ENCODE measurements around the gene CD83. TPM values are rescaled to one million over a fixed set of nuclear protein-coding genes. Genes with fewer than 3 reads are reported as not detected.

The CD83 gene
- total RNA-seq, 2 donors from 2014 or later: 19.9 to 26.6 TPM

DNA sequence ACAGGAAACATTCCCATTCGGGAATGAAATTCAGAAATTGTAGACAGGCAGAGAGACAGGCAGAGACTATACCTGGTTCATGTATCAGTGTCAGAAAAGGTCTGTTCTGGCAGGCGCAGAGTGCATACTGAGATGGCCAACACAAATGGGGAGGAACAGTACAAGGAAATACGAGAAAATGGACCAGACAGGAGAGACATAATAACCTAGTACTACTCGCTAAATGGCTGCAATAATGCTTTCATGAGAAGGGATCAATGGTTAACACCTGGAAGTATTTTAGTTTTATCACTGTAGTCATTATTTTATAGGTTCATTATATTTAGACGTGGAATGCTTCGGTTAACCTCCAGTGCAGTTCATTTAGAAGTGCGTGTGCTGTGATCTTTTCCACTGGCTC, 58.9 kb downstream of the CD83 start:
- Mint-ChIP-seq H3K4me3 (no peak overlapping the region), H3K4me1 (ENCODE audit: low read depth) (peaks cover 20% of the 10 kb centered on the region), H3K36me3 (ENCODE audit: insufficient read depth in 2 of 2) (peaks cover 0 to 6% of the 10 kb centered on the region in 2 donors), H3K9me3 (no peaks in the 10 kb centered on the region), H3K27me3 (ENCODE audit: low read depth) (peaks cover 2% of the 10 kb centered on the region), H3K27ac (no peak overlapping the region)
- DNase-seq (no peak), ATAC-seq (replicated peaks in 1 of 2) (no peak)

DNA sequence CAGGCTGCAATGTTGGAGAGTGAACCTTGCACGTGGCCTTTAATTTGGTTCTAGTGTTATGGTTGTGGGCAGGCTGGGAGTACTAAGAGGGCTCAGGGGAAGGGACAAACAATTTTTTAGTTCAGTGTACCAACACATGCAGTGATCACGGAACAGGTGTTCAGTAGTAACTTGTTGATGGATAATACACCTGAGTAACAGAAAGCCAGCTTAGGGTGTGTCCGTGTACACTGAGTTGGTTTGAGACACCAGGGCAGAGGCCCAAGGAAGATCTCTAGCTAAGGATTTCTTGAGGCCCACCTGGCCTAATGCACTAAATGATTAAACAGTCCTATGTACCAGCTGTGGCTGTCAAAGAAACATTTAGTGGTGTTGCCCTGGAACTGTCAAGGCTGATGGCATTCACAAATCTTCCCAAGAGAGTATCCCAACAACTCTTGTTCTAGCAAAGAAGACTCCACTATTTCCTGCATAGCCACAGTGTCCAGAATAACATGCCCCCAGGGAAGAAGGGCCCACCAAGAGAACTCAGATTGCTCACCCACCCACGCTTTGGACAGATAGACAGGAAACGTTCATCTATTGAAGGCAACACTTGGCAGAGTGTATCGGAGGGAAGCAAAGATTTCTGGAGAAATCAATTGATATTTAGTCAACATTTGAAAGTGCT, 60.0 kb downstream of the CD83 start:
- Mint-ChIP-seq H3K4me3 (no peak overlapping the region), H3K27me3 (ENCODE audit: low read depth) (peaks cover 7% of the 10 kb centered on the region), H3K4me1 (ENCODE audit: low read depth) (peaks cover 20% of the 10 kb centered on the region), H3K9me3 (no peaks in the 10 kb centered on the region), H3K36me3 (ENCODE audit: insufficient read depth in 2 of 2) (peaks cover 0 to 4% of the 10 kb centered on the region in 2 donors), H3K27ac (no peak overlapping the region)
- DNase-seq (no peak), ATAC-seq (replicated peaks in 1 of 2) (no peak)

DNA sequence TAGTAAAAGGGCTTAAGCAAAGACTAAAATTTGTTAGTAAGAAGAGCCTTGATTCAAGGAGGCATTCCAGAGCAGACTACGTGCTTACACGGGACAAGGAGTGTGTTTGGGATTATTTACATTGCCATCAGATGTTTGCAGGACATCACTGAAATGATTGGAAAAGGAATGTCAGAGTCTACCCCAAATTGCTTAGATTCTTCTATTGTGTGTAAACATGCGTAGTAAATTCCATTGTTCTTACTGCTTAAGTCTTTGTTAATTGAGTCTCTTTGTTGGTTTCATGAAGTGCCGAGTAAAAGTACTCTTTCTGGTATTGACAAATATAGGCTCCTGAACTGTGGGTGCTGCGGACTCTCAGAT, 60.5 kb downstream of the CD83 start:
- Mint-ChIP-seq H3K36me3 (ENCODE audit: insufficient read depth in 2 of 2) (peaks cover 0 to 4% of the 10 kb centered on the region in 2 donors), H3K4me1 (ENCODE audit: low read depth) (peaks cover 20% of the 10 kb centered on the region), H3K27ac (no peak overlapping the region), H3K27me3 (ENCODE audit: low read depth) (peaks cover 7% of the 10 kb centered on the region), H3K4me3 (no peak overlapping the region), H3K9me3 (no peaks in the 10 kb centered on the region)
- no peak for ATAC-seq (replicated peaks in 1 of 2)
- DNase-seq: no peak

DNA sequence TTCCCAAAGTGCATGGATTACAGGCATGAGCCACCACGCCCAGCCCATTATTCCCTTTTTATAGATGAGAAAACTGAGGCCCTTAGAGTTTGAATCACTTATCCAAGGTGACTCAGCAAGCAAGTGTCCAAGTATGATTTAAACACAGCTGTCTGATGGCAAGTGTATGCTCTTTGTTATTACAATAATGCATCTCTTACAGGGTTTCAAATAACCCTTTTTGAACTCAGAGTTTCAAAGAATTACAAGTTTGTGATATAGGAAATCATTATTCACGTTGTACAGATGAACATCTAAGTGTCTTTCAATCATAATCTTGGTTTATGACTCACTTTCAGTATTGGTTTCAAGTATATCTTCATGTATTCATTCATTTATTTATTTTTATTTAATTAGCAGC, 63.0 kb downstream of the CD83 start:
- peak; percentile 83 to 85 for ATAC-seq (replicated peaks in 1 of 2)
- Mint-ChIP-seq H3K4me1 (ENCODE audit: low read depth) (peaks cover 10% of the 10 kb centered on the region), H3K36me3 (ENCODE audit: insufficient read depth in 2 of 2) (peaks cover 0 to 4% of the 10 kb centered on the region in 2 donors), H3K27ac (no peak overlapping the region), H3K4me3 (no peak overlapping the region), H3K27me3 (ENCODE audit: low read depth) (peaks cover 7% of the 10 kb centered on the region), H3K9me3 (no peaks in the 10 kb centered on the region)
- no peak for DNase-seq

DNA sequence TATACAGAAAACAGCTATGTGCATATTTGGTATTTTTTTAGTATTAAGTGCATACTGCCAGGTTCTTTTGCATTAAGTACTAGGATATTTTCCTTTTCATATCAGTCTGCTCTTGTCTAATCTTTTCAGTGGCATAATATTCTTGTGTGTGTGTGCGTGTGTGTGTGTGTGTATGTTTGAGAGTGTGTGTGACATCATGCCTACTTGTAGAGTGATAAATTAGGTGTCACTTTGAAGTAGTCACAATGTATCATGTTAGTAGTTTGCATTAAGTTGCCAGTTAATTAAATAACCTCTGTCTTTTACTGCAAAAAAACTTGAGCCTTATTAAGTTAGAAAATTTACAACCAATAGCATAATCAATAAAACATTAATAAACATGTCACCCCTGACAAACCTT, 65.3 kb downstream of the CD83 start:
- DNase-seq (no peak), ATAC-seq (replicated peaks in 1 of 2) (no peak)
- no peaks in the 10 kb centered on the region for H3K9me3 Mint-ChIP-seq
- H3K4me1 Mint-ChIP-seq (ENCODE audit: low read depth): peaks cover 10% of the 10 kb centered on the region
- H3K36me3 Mint-ChIP-seq (ENCODE audit: insufficient read depth in 2 of 2): peaks cover 0 to 4% of the 10 kb centered on the region in 2 donors
- H3K4me3 Mint-ChIP-seq: no peak overlapping the region
- no peak overlapping the region for H3K27ac Mint-ChIP-seq
- peaks cover 7% of the 10 kb centered on the region for H3K27me3 Mint-ChIP-seq (ENCODE audit: low read depth)

Other genes starting within 250 kb of the CD83 start
- gene RNF182, start 192.8 kb upstream of the CD83 start, total RNA-seq: not detected

All from activated T-cell treated with anti-CD3 and anti-CD28 coated beads, Interleukin-2, amount 50 U/mL, for 72 hours (primary cell).